Measurements from ENCODE around the gene MAD1L1. TPM values are rescaled to one million over a fixed set of nuclear protein-coding genes. Genes with fewer than 3 reads are reported as not detected.

The MAD1L1 gene
- total RNA-seq, 6 experiments from 2014 or later, result 15.1 to 37.4 (median 20.5) TPM

DNA sequence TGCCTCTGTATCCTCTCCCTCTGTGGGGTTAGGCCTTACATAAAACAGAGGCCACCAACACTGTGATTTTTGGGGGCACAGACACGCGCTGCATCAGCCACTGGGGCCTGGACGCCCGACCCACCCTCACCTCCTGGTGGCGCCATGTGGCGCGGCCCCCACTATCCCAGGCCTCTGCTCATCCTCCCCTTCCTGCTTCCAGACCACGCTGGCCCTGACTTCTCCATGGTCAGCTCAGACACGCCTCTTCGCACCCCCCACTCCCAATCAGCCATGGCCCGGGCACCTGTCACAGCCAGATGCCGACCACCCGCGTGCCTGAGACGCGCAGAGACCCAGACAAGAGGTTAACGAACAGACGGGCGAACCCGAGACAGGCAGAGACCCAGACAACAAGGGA, 298.7 kb downstream of the MAD1L1 start:
- Histone ChIP-seq H3K27ac (no peak overlapping the region), H3K4me3 (no peak overlapping the region), H3K36me3 (no peaks in the 10 kb centered on the region), H3K4me1 (peaks cover 0 to 2% (median under 1%) of the 10 kb centered on the region in 4 donors), H3K27me3 (no peaks in the 10 kb centered on the region), H3K9me3 (no peaks in the 10 kb centered on the region)
- TF ChIP-seq, protein P1, sequence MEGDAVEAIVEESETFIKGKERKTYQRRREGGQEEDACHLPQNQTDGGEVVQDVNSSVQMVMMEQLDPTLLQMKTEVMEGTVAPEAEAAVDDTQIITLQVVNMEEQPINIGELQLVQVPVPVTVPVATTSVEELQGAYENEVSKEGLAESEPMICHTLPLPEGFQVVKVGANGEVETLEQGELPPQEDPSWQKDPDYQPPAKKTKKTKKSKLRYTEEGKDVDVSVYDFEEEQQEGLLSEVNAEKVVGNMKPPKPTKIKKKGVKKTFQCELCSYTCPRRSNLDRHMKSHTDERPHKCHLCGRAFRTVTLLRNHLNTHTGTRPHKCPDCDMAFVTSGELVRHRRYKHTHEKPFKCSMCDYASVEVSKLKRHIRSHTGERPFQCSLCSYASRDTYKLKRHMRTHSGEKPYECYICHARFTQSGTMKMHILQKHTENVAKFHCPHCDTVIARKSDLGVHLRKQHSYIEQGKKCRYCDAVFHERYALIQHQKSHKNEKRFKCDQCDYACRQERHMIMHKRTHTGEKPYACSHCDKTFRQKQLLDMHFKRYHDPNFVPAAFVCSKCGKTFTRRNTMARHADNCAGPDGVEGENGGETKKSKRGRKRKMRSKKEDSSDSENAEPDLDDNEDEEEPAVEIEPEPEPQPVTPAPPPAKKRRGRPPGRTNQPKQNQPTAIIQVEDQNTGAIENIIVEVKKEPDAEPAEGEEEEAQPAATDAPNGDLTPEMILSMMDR (IDR thresholded peaks at IDR 0.05), result no peak
- no peak for TF ChIP-seq POLR2A (IDR thresholded peaks at IDR 0.05)
- ATAC-seq (no peak), DNase-seq (no peak)
- 94% methylated on average over 10 of the region's 20 CpGs for WGBS (ENCODE audit: insufficient coverage, low coverage, low lambda C conversion rate, missing lambda C conversion rate)
- intact Hi-C loops (cut with DNase I), result no loop called here

- intact Hi-C loops (cut with DNase I), result no loop called here
- ATAC-seq (no peak), DNase-seq (no peak)
- no peak for TF ChIP-seq POLR2A (IDR thresholded peaks at IDR 0.05)
- TF ChIP-seq, protein P1 (IDR thresholded peaks at IDR 0.05), result no peak
- Histone ChIP-seq H3K36me3 (no peaks in the 10 kb centered on the region), H3K9me3 (no peaks in the 10 kb centered on the region), H3K4me3 (no peak overlapping the region), H3K27me3 (no peaks in the 10 kb centered on the region), H3K4me1 (peaks cover 0 to 7% (median 3%) of the 10 kb centered on the region in 4 donors), H3K27ac (no peak overlapping the region)
- WGBS (ENCODE audit: insufficient coverage, low coverage, low lambda C conversion rate, missing lambda C conversion rate), result 82% methylated on average over 10 of the region's 27 CpGs
Observed at GRCh38 chr7:1933066-1933750, 299.5 kb downstream of the MAD1L1 start.

- Histone ChIP-seq H3K4me1 (peaks cover 0 to 7% (median 3%) of the 10 kb centered on the region in 4 donors), H3K27me3 (no peaks in the 10 kb centered on the region), H3K4me3 (no peak overlapping the region), H3K27ac (no peak overlapping the region), H3K36me3 (no peaks in the 10 kb centered on the region), H3K9me3 (no peaks in the 10 kb centered on the region)
- TF ChIP-seq, protein P1 (IDR thresholded peaks at IDR 0.05), result no peak
- intact Hi-C loops (cut with DNase I), result no loop called here
- whole genome bisulfite sequencing (ENCODE audit: insufficient coverage, low coverage, low lambda C conversion rate, missing lambda C conversion rate), result 100% methylated on average over 1 of the region's 9 CpGs
- no peak for DNase-seq
- no peak for ATAC-seq
Observed at GRCh38 chr7:1931951-1932270, 300.8 kb downstream of the MAD1L1 start.

DNA sequence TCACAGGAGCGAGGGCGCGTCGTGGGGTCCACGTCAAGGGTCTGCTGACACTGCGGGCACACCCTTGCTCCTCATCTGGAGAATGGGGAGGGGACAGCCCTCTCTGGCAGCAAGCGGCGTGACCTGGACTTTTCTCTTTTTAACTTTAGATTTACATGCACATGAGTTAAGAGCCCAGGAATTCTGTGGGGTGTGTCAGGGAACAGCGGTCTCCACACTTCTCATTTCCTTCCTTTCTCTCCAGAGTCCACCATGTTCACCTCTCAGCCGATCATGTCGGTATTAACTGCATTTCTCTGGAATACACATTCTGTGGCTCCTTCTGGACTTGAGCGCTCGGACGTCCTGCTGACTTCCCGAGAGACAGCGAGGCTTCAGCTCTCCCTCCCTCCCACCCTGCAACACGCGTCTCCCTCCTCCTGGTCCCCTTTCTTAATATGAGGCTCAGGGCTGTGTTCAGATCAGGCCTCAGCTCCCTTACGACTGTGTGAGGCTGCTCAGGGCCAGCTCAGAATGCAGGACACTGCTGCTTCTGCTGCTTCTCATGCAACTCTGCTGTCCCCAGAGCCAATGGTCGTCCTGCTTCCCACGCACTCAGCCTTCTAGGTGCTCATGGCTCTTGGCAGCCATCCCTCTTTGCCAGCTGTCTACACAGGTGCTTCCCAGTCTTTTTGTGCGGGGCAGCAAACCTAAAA, 301.3 kb downstream of the MAD1L1 start:
- intact Hi-C loops (cut with DNase I), result no loop called here
- Histone ChIP-seq H3K36me3 (no peaks in the 10 kb centered on the region), H3K27ac (no peak overlapping the region), H3K4me3 (no peak overlapping the region), H3K4me1 (peaks cover 0 to 7% (median 3%) of the 10 kb centered on the region in 4 donors), H3K27me3 (no peaks in the 10 kb centered on the region), H3K9me3 (no peaks in the 10 kb centered on the region)
- whole genome bisulfite sequencing (ENCODE audit: insufficient coverage, low coverage, low lambda C conversion rate, missing lambda C conversion rate), result 89% methylated on average over 13 of the region's 22 CpGs
- no peak for ATAC-seq
- DNase-seq, result no peak
- TF ChIP-seq, protein P1 (IDR thresholded peaks at IDR 0.05), result no peak
- TF ChIP-seq POLR2A (IDR thresholded peaks at IDR 0.05), result no peak
